HL-60 (cell line): ENCODE results near the gene WIZ.

Experiments
- DNase-seq, 2 experiments: peaks; one replicate each; pipeline ENCODE4 v3.0.0-alpha.2; 2010 to 2020; ENCODE audit warnings: low read depth in 1 of 2, low spot score in 1 of 2
- H3K27ac ChIP-seq: fragments of 250-450 bp; sonication (Bioruptor Pico); replicated peaks from 2 replicates; pipeline ENCODE4 v1.5.1; 2020; ENCODE audit warnings: mild to moderate bottlenecking, moderate library complexity
- H3K27me3 ChIP-seq: fragments of 250-450 bp; sonication (Bioruptor Pico); 2 replicates; pipeline ENCODE4 v1.5.1; 2021; ENCODE audit warnings: mild to moderate bottlenecking, moderate library complexity; ENCODE audit not compliant: insufficient read depth, poor library complexity, severe bottlenecking
- H3K4me3 ChIP-seq: replicated peaks from 2 replicates; pipeline ENCODE4 v1.5.1; 2011; ENCODE audit warnings: mild to moderate bottlenecking, control low read depth, low read length; ENCODE audit not compliant: insufficient read depth
- CTCF ChIP-seq: IDR thresholded peaks from one replicate; pipeline ENCODE4 v1.5.1; 2011; ENCODE audit warnings: low read length, control low read depth, inconsistent platforms; ENCODE audit not compliant: insufficient read depth
- GABPA ChIP-seq: IDR thresholded peaks from 2 replicates; pipeline ENCODE4 v1.6.1; 2012; ENCODE audit warnings: low read depth
- POLR2AphosphoS5 ChIP-seq: IDR thresholded peaks from 2 replicates; pipeline ENCODE4 v1.6.1; 2012; ENCODE audit warnings: low read depth
- REST ChIP-seq: IDR thresholded peaks from 2 replicates; pipeline ENCODE4 v1.6.1; 2012; ENCODE audit warnings: low read depth; ENCODE audit not compliant: insufficient replicate concordance
- SPI1 ChIP-seq: IDR thresholded peaks from 2 replicates; pipeline ENCODE4 v1.6.1; 2012; ENCODE audit warnings: low read depth, mild to moderate bottlenecking, borderline replicate concordance

The WIZ gene

DNA sequence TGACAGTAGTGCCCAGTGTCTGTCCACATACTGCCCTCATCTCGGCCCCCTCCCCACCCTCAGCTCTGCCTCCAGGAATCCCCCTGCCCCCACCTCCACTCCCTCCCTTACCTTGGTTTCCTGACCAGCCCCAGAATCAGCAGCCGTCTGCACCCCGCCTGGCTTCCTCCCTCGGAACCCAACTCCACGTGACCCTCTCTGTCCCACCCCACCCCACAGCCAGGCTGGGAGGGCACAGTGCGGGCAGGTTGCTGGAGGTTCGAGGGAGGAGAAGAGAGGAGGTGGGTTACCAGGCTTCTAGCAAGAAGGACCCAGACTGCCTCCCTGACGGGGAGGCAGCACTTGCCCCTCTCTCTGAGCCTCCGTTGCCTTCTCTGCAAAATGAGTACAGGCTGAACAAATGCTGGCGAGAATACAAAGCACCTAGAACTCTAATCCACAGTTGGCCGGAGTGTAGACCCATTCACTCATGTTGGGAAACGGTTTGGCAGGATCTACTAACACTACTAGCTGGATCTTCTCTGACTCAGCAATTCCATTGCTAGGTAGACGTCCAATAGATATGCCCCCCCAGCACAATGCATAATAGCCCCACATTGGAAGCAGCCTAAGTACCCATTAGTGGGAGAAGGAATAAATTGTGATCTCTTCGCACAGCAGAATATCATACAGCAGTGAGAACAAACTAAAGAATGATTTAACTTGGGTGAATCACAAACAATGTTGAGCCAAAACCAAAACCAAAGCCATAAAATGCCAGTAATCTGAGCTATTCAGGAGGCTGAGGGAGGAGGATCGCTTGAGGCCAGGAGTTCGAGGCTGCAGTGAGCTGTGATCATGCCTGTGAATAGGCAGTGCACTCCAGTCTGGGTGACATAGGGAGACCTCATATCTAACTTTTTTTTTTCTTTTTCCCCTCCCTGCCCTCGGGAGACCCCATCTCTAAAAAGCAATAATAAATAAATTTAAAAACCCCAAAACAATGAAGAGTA lies 14.9 kb upstream of the WIZ start, which contains the start of gene RASAL3:
Gene RASAL3 (minus strand): TSS at position 151 of the 992 bp plus-strand sequence. CDS start 186 bp downstream, outside the sequence.
- H3K27me3 ChIP-seq = peaks cover under 1% of the 10 kb centered on the region
- H3K4me3 ChIP-seq = peak within 1 kb of the TSS; percentile 59
- DNase-seq = peak; percentile 59 to 69
- peak within 1 kb of the TSS; percentile 97 for H3K27ac ChIP-seq
- no peak for TF ChIP-seq GABPA
- no peak for TF ChIP-seq CTCF
- TF ChIP-seq POLR2AphosphoS5 = 0 out of 2 replicates have a peak, but pooled peaks have one; percentile 22
- no peak for TF ChIP-seq REST
- peak; percentile 31; the same call in 1 of the 2 replicates for TF ChIP-seq SPI1

- H3K27me3 ChIP-seq = no peaks in the 10 kb centered on the region
- peak overlapping the region; percentile 97 for H3K27ac ChIP-seq
- peak; percentile 72 to 84 for DNase-seq
- peak overlapping the region; percentile 59 for H3K4me3 ChIP-seq
- peak; percentile 1 for TF ChIP-seq REST
- TF ChIP-seq GABPA = peak; percentile 91
- TF ChIP-seq CTCF = no peak
- no peak; the same call in 1 of the 2 replicates for TF ChIP-seq SPI1
- TF ChIP-seq POLR2AphosphoS5 = peak; percentile 71; the same call in 1 of the 2 replicates
Measured at GRCh38 chr19:15463861-15464371, 14.2 kb upstream of the WIZ start.

- Histone ChIP-seq H3K4me3 (no peak overlapping the region), H3K27me3 (no peaks in the 10 kb centered on the region), H3K27ac (no peak overlapping the region)
- TF ChIP-seq REST = no peak
- TF ChIP-seq POLR2AphosphoS5 = no peak
- no peak for TF ChIP-seq CTCF
- TF ChIP-seq SPI1 = no peak
- TF ChIP-seq GABPA = no peak
- no peak for DNase-seq
Measured at GRCh38 chr19:15461694-15462093, 11.9 kb upstream of the WIZ start.
